Kasumi-1 (cell line): ENCODE data around the gene EHD4.

Experiments used
- DNase-seq, 2 experiments: peaks; one replicate each; lab custom pipeline; 2025; lab: John Stamatoyannopoulos, UW

Gene EHD4

GRCh38 chr15:41936649-41937567 lies 35.4 kb downstream of the EHD4 start:
- peak in 1 of 2 experiments; percentile 11 for DNase-seq

- DNase-seq: no peak
Measured at GRCh38 chr15:41936155-41936554, 36.2 kb downstream of the EHD4 start.

DNA sequence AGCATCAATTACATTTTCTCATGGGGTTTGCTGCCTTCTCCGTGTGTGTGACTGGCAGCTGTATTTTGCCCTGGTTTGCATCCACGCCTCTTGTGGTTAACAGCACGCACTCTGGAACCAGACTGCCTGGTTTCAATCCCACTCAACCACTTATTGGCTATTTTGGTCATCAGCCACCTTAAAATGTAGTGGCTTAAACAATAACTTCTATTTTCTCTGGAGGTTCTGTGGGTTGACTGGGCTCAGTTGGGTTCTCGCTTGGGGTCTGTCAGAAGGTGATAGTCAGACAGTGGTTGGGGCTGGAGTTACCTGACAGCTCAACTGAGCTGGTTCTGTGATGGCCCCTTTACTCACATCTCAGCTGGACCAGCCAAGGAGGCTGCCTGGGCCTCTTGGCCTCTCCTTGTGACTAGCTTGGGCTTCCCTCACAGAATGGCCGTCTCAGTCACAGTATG lies 36.8 kb downstream of the EHD4 start:
- DNase-seq: no peak

- no peak for DNase-seq
Measured at GRCh38 chr15:41934843-41935242, 37.5 kb downstream of the EHD4 start.

- no peak for DNase-seq
Measured at GRCh38 chr15:41933771-41934170, 38.6 kb downstream of the EHD4 start.

GRCh38 chr15:41933326-41933725 lies 39.0 kb downstream of the EHD4 start:
- no peak for DNase-seq

GRCh38 chr15:41932511-41933289 lies 39.7 kb downstream of the EHD4 start:
- DNase-seq: no peak

DNA sequence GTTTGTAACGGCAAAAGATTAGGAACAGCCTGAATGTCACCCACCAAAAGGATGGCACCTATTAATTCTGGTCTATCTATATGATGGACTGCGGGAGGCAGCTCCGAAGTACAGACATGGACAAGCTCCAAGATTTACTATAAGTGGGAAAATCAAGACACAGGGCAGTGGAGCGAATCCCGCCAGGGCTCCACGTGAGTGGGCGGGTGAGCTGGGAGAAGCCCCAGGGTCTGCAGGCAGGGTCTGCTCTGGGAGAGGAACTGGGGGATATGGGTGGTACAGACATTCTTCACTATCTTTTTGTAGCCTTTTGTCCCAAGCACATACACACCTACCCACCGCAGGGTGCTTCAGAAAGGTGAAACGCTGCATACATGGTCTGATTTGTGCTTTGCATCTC lies 40.3 kb downstream of the EHD4 start:
- no peak for DNase-seq

GRCh38 chr15:41930867-41931222 lies 41.5 kb downstream of the EHD4 start:
- DNase-seq: no peak

DNA sequence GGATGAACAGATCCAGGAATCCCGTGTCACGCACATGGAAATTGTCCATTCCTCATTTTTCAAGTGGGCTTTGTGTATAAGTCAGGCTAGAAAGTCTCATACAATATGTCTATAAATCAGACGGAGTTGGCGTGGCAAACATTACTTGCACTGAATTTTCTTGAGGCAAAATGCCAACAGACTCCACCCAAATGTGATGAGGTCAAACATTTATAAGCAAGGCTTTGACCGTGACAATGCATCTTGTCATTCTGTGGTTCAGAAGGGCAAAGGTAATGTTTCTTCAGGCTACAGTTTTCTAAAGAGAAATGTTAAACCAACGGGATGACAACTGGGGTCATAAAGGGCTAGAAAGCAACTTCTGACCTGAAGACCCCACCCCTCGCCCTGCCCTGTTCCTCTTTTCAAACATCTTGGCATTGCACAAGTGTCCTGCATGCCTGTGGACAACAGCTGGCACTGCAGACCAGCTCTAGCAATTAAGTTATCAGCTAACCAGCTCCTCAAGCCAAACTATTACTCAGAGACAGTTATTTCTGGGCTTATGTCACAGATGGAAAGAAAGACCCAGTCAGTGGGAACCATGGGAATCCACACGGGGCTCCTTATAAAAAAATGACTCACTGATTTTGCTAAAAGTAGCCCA lies 42.0 kb downstream of the EHD4 start:
- DNase-seq: no peak

- DNase-seq: no peak
Measured at GRCh38 chr15:41928637-41929620, 43.4 kb downstream of the EHD4 start.

DNA sequence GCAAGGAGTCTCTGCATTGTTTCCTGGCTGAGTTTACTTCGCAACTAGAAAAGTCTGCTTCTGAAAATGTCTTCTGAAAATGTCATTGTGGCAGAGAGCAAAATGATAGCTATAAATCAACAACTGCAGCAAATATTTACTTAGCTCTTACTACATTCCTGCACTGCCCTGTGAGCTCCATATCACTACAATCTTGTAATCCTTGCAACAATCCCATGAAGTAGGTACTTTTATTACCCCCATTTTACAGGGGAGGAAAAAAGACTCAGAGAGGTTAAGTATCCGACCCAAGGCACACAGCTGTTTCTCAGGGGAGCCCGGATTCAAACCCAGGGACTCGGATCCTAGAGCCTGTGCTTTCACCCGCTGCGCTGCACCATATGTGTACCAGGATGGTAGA lies 44.3 kb downstream of the EHD4 start:
- DNase-seq: no peak

DNA sequence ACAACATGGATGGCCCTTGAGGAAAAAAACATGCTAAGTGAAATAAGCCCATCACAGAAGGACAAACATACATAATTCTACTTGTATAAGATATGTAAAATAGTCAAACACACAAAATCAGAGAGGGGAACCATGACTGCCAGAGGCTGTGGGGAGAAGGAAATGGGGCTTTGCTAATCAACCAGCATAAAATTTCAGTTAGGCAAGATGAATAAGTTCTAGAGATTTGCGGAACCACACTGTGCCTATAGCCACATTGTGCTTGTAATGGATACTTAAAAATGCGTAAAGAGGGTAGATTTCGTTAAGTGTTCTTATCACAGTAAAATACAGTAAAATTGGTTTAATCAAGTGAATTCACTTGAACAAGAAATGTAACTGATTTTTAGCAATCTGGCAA lies 44.8 kb downstream of the EHD4 start:
- DNase-seq: no peak

DNA sequence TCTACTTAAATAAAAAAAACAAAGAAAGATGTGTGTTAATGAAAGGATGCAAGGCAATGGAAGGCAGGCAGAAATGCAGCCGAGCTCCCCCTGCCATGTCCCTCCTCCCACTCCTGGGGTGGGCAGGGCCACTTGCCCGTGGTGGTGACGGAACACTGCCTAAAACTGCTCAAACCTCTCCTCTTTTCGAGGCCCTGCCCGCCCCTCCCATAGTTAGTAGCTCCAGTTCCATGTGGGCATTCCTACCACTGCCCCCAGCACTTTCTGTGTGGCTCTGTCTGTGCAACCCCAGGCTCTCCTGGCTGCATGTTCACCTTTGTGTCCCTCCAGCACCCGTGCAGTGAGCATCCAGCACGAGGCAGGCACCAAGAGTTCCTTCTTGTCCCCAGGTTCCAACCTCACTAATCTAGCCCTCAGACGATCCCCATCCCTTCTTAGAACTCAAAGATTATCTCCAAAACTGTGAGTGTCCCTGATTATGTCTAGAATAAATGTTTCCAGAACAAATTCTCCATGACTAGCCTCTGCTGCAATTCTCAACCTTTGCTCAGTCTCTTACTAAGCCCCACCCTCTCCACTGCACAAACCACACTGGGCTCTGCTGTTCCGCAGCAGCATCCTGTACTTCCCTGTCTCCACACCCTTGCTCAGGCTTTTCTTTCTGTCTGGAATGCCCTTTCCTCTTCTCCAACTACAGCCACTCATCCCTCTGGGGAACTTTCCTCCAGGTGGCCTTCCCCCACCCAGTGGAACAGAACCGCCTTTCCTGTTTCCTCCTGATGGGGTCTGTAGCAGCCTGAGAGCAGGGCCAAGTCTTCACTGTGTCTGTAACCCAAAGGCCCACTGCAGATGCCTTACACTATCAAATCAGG lies 45.9 kb downstream of the EHD4 start:
- DNase-seq: peak; percentile 8 to 24

DNA sequence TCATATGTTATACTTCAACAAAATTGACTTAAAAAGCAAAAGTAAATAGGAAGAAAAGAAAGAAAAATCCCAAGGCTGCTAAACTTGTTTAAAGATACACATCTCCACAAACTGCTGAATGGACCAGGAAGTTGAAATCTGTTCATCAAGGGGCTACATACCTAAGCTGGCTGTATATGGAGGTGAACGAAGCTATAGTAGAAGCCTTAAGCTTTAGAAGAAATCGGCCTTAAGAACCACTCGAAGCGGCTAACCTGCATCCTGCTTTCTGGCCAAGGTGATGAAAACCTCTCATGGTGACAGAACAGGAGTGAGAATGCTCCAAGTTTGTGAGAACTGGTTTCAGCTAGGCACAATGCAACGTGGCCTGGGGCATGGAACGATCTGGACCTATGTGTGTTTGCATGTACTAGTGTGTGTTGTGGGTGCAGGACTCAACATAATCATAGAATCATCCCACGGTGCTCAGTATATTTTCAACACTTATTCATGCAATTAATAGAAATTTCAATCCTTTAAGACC lies 47.2 kb downstream of the EHD4 start:
- DNase-seq: no peak

DNA sequence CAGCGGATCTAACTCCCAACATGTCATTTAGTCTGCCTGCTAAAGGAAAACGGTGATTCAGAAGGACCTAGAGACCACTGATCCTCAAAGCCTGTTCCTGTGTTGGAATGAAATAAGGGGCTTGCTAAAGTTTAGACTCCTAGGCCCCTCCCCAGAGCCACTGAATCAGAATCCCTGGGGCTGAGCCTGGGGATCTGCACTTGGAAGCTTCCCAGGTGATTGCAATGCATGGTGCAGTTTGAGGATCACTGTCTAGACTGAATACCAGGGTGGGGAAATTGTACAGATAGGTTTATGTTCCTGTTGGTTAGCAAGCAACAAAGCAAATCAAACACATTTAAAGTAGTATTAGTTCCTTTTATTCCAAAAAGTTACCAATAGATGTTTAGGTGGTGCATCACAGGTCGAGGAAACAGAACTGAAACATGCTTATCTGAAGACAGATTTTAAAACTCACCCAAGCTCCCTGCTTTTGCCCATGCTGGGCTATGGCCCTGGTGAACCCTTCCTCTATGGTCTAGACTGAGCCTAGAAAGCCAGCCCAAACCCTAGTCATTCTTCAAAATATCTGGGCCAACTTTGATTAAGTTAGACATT lies 48.9 kb downstream of the EHD4 start:
- no peak for DNase-seq

- no peak for DNase-seq
Measured at GRCh38 chr15:41922353-41922752, 50.0 kb downstream of the EHD4 start.

DNA sequence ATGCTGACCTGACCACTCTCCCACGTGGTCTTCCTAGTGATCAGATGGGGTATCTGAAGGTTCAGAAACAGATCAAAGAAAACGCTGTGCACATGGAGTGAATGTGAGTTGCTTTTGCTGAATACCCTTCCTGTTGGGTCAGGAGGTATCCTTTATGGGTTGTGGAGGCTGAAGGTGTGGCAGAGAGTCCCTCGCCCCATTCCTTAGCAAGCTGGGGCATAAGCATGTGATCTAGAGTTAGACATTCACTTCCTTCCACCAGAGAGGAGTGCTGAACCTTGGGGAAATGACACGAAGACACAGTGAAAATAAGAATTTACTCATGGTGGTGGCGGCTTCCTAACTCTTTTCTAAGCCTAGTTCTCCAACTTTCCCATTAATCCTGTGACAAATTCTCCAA lies 50.7 kb downstream of the EHD4 start:
- DNase-seq: no peak

- DNase-seq: no peak
Measured at GRCh38 chr15:41921167-41921566, 51.2 kb downstream of the EHD4 start.
